Mononuclear cell (primary cell): ENCODE results near the gene IFI27L2. TPM values are rescaled to one million over a fixed set of nuclear protein-coding genes. Genes with fewer than 3 reads are reported as not detected.

Experiments used
- H3K27me3 ChIP-seq: 2 replicates; pipeline ENCODE4 v1.6.0; 2011; ENCODE audit warnings: low read length, control low read depth; ENCODE audit not compliant: insufficient read depth
- H3K4me1 ChIP-seq: 2 replicates; pipeline ENCODE4 v1.5.1; 2011; ENCODE audit warnings: mild to moderate bottlenecking, low read length, control low read depth; ENCODE audit not compliant: insufficient read depth
- H3K4me3 ChIP-seq: 2 replicates; pipeline ENCODE4 v1.5.1; 2011; ENCODE audit warnings: mild to moderate bottlenecking, low read length, moderate library complexity
- H3K9me3 ChIP-seq: 2 replicates; pipeline ENCODE4 v1.5.1; 2011; ENCODE audit warnings: low read depth, mild to moderate bottlenecking, control low read depth, low read length
- total RNA-seq: library from RNA; depleted of rRNA; stranded (reverse); fragments of >200 nt; gene quantifications from one replicate; pipeline ENCODE4 v1.2.3, GENCODE V29; 2012

Gene IFI27L2
- total RNA-seq, 1 donor, result 23.9 TPM

- Histone ChIP-seq H3K27me3 (no peaks in the 10 kb centered on the region), H3K4me1 (no peaks in the 10 kb centered on the region), H3K4me3 (no peak overlapping the region), H3K9me3 (no peaks in the 10 kb centered on the region)
Measured at GRCh38 chr14:94121485-94121884, 7.9 kb downstream of the IFI27L2 start.

GRCh38 chr14:94120667-94121340 lies 8.6 kb downstream of the IFI27L2 start:
- Histone ChIP-seq H3K27me3 (no peaks in the 10 kb centered on the region), H3K4me1 (no peaks in the 10 kb centered on the region), H3K9me3 (no peaks in the 10 kb centered on the region), H3K4me3 (no peak overlapping the region)

GRCh38 chr14:94119071-94119470 lies 10.3 kb downstream of the IFI27L2 start:
- Histone ChIP-seq H3K9me3 (no peaks in the 10 kb centered on the region), H3K4me1 (no peaks in the 10 kb centered on the region), H3K27me3 (no peaks in the 10 kb centered on the region), H3K4me3 (no peak overlapping the region)

- H3K27me3 ChIP-seq, result no peaks in the 10 kb centered on the region
- no peaks in the 10 kb centered on the region for H3K9me3 ChIP-seq
- no peaks in the 10 kb centered on the region for H3K4me1 ChIP-seq
- H3K4me3 ChIP-seq, result no peak overlapping the region
Measured at GRCh38 chr14:94117856-94118255, 11.5 kb downstream of the IFI27L2 start.

GRCh38 chr14:94116701-94117100 lies 12.7 kb downstream of the IFI27L2 start:
- H3K27me3 ChIP-seq, result no peaks in the 10 kb centered on the region
- no peaks in the 10 kb centered on the region for H3K9me3 ChIP-seq

GRCh38 chr14:94115631-94116030 lies 13.8 kb downstream of the IFI27L2 start:
- Histone ChIP-seq H3K4me1 (no peaks in the 10 kb centered on the region), H3K4me3 (no peak overlapping the region), H3K27me3 (no peaks in the 10 kb centered on the region), H3K9me3 (no peaks in the 10 kb centered on the region)

More at GRCh38 chr14:94116701-94117100, 12.7 kb downstream of the IFI27L2 start:
- Histone ChIP-seq H3K4me3 (no peak overlapping the region), H3K4me1 (no peaks in the 10 kb centered on the region)

- H3K27me3 ChIP-seq, result no peaks in the 10 kb centered on the region
- no peaks in the 10 kb centered on the region for H3K9me3 ChIP-seq
- H3K4me3 ChIP-seq, result no peak overlapping the region
- no peaks in the 10 kb centered on the region for H3K4me1 ChIP-seq
Measured at GRCh38 chr14:94115058-94115591, 14.3 kb downstream of the IFI27L2 start.

GRCh38 chr14:94114589-94115057 lies 14.8 kb downstream of the IFI27L2 start:
- Histone ChIP-seq H3K27me3 (no peaks in the 10 kb centered on the region), H3K4me1 (no peaks in the 10 kb centered on the region), H3K9me3 (no peaks in the 10 kb centered on the region), H3K4me3 (no peak overlapping the region)

- Histone ChIP-seq H3K4me3 (no peak overlapping the region), H3K27me3 (no peaks in the 10 kb centered on the region), H3K4me1 (no peaks in the 10 kb centered on the region), H3K9me3 (no peaks in the 10 kb centered on the region)
Measured at GRCh38 chr14:94113908-94114588, 15.4 kb downstream of the IFI27L2 start.

GRCh38 chr14:94113490-94113889 lies 15.9 kb downstream of the IFI27L2 start:
- Histone ChIP-seq H3K27me3 (no peaks in the 10 kb centered on the region), H3K4me3 (no peak overlapping the region), H3K9me3 (no peaks in the 10 kb centered on the region), H3K4me1 (no peaks in the 10 kb centered on the region)

- Histone ChIP-seq H3K4me1 (no peaks in the 10 kb centered on the region), H3K27me3 (no peaks in the 10 kb centered on the region), H3K9me3 (no peaks in the 10 kb centered on the region), H3K4me3 (no peak overlapping the region)
Measured at GRCh38 chr14:94113073-94113472, 16.3 kb downstream of the IFI27L2 start.

- Histone ChIP-seq H3K4me3 (no peak overlapping the region), H3K4me1 (no peaks in the 10 kb centered on the region), H3K27me3 (no peaks in the 10 kb centered on the region), H3K9me3 (no peaks in the 10 kb centered on the region)
Measured at GRCh38 chr14:94112513-94113063, 16.8 kb downstream of the IFI27L2 start.

- Histone ChIP-seq H3K27me3 (no peaks in the 10 kb centered on the region), H3K4me3 (no peak overlapping the region), H3K4me1 (no peaks in the 10 kb centered on the region), H3K9me3 (no peaks in the 10 kb centered on the region)
Measured at GRCh38 chr14:94111276-94112095, 17.9 kb downstream of the IFI27L2 start.

GRCh38 chr14:94110552-94111181 lies 18.7 kb downstream of the IFI27L2 start, which contains the start of gene IFI27:
TSS of gene IFI27 (plus strand) at chr14:94110736.
- H3K9me3 ChIP-seq, result no peaks in the 10 kb centered on the region
- no peaks in the 10 kb centered on the region for H3K27me3 ChIP-seq
- no peak within 1 kb of the TSS for H3K4me3 ChIP-seq
- no peaks in the 10 kb centered on the region for H3K4me1 ChIP-seq
